SU-DHL-6 (cell line): ENCODE results near the gene DNM1L.

Experiments used
- H2AFZ ChIP-seq: fragments of 200-600 bp; sonication (generic); 2 replicates; pipeline ENCODE4 v1.6.1; 2014; ENCODE audit warnings: low read depth, mild to moderate bottlenecking, moderate library complexity, mixed read lengths, antibody characterized with exemption, low read length; ENCODE audit not compliant: severe bottlenecking
- H3F3A ChIP-seq: fragments of 200-600 bp; shearing (Covaris generic); 2 replicates; pipeline ENCODE4 v1.6.0; 2016; ENCODE audit warnings: antibody characterized with exemption, mild to moderate bottlenecking; ENCODE audit not compliant: insufficient read depth
- H3K27ac ChIP-seq: fragments of 200-600 bp; sonication (generic); 2 replicates; pipeline ENCODE4 v1.5.1; 2016; ENCODE audit warnings: low read depth, mild to moderate bottlenecking, low read length, moderate library complexity, mixed read lengths
- H3K27me3 ChIP-seq: fragments of 200-600 bp; sonication (generic), shearing (Covaris generic); 2 replicates; pipeline ENCODE4 v1.6.0; 2014; ENCODE audit warnings: mild to moderate bottlenecking, low read length
- H3K36me3 ChIP-seq: fragments of 200-600 bp; sonication (generic); 2 replicates; pipeline ENCODE4 v1.6.1; 2014; ENCODE audit warnings: mild to moderate bottlenecking, low read length, mixed read lengths
- H3K4me2 ChIP-seq: fragments of 300-600, 200-600 bp; shearing (Covaris generic), sonication (generic); 2 replicates; pipeline ENCODE4 v1.6.0; 2014; ENCODE audit warnings: low read length, low read depth, mild to moderate bottlenecking; ENCODE audit not compliant: poor library complexity, severe bottlenecking
- H3K4me3 ChIP-seq: fragments of 200-600 bp; sonication (generic); 2 replicates; pipeline ENCODE4 v1.5.1; 2014; ENCODE audit warnings: antibody characterized with exemption, low read length, mild to moderate bottlenecking, mixed read lengths; ENCODE audit not compliant: insufficient read depth, poor library complexity, severe bottlenecking
- H3K79me2 ChIP-seq: fragments of 200-600 bp; sonication (generic); 2 replicates; pipeline ENCODE4 v1.6.1; 2014; ENCODE audit warnings: mild to moderate bottlenecking, low read length, moderate library complexity; ENCODE audit not compliant: insufficient read depth
- H3K9ac ChIP-seq: fragments of 200-600 bp; sonication (generic); 2 replicates; pipeline ENCODE4 v1.7.0; 2014; ENCODE audit warnings: mild to moderate bottlenecking, low read length
- H3K9me2 ChIP-seq: fragments of 200-600 bp; sonication (generic); replicated peaks from 2 replicates; pipeline ENCODE4 v1.6.1; 2014; ENCODE audit warnings: low read length; ENCODE audit not compliant: insufficient read depth
- H3K9me3 ChIP-seq: fragments of 200-600 bp; sonication (generic); 2 replicates; pipeline ENCODE4 v1.6.1; 2014; ENCODE audit warnings: low read length, mixed read lengths; ENCODE audit not compliant: insufficient read depth
- H4K20me1 ChIP-seq: fragments of 200-600 bp; sonication (generic); 2 replicates; pipeline ENCODE4 v1.6.1; 2014; ENCODE audit warnings: low read depth, mild to moderate bottlenecking, antibody characterized with exemption, low read length, moderate library complexity, mixed read lengths
- CTCF ChIP-seq: fragments of 200-600 bp; sonication (generic); IDR thresholded peaks from one replicate; pipeline ENCODE4 v1.5.1; 2017; ENCODE audit warnings: antibody characterized with exemption, mild to moderate bottlenecking, low read length, moderate library complexity; ENCODE audit not compliant: insufficient read depth, poor library complexity, severe bottlenecking
- EZH2phosphoT487 ChIP-seq: fragments of 200-600 bp; sonication (generic), shearing (Covaris generic); conservative IDR thresholded peaks from 2 replicates; pipeline ENCODE4 v1.6.1; 2018; ENCODE audit warnings: mild to moderate bottlenecking, antibody characterized with exemption, low read length, moderate library complexity, mixed read lengths

Gene DNM1L

GRCh38 chr12:32679920-32680237 lies 778 bp downstream of the DNM1L start:
- no peaks in the 10 kb centered on the region for H3K9me3 ChIP-seq
- peak overlapping the region; percentile 70 for H2AFZ ChIP-seq
- no peaks in the 10 kb centered on the region for H3F3A ChIP-seq
- H3K4me2 ChIP-seq = peak overlapping the region; percentile 88
- H3K36me3 ChIP-seq = no peaks in the 10 kb centered on the region
- H3K9me2 ChIP-seq = no peaks in the 10 kb centered on the region
- peaks cover 50% of the 10 kb centered on the region for H3K79me2 ChIP-seq
- TF ChIP-seq EZH2phosphoT487 = no peak
- no peak for TF ChIP-seq CTCF
- no peaks in the 10 kb centered on the region for H4K20me1 ChIP-seq
- peak overlapping the region; percentile 63 for H3K27ac ChIP-seq
- H3K4me3 ChIP-seq = peak overlapping the region; percentile 86
- H3K9ac ChIP-seq = peak overlapping the region; percentile 90
- H3K27me3 ChIP-seq = no peaks in the 10 kb centered on the region

- H3K9ac ChIP-seq = peak overlapping the region; percentile 90
- no peak overlapping the region for H2AFZ ChIP-seq
Observed at GRCh38 chr12:32680787-32681186, 1.7 kb downstream of the DNM1L start.

GRCh38 chr12:32681272-32681671 lies 2.2 kb downstream of the DNM1L start:
- Histone ChIP-seq H3K9ac (peak overlapping the region; percentile 90; the same call in 1 of the 2 replicates), H2AFZ (no peak overlapping the region), H3K4me3 (peak overlapping the region; percentile 86), H3K27me3 (no peaks in the 10 kb centered on the region), H3K9me3 (no peaks in the 10 kb centered on the region), H3K27ac (no peak overlapping the region), H3K9me2 (no peaks in the 10 kb centered on the region), H3K79me2 (peaks cover 64% of the 10 kb centered on the region), H3K36me3 (no peaks in the 10 kb centered on the region), H3F3A (no peaks in the 10 kb centered on the region), H4K20me1 (no peaks in the 10 kb centered on the region), H3K4me2 (peak overlapping the region; percentile 88)
- TF ChIP-seq CTCF (no peak), EZH2phosphoT487 (no peak)

More at GRCh38 chr12:32680787-32681186, 1.7 kb downstream of the DNM1L start:
- peak overlapping the region; percentile 86 for H3K4me3 ChIP-seq
- TF ChIP-seq EZH2phosphoT487 (no peak), CTCF (no peak)
- H3K27me3 ChIP-seq = no peaks in the 10 kb centered on the region
- H3K9me2 ChIP-seq = no peaks in the 10 kb centered on the region
- H4K20me1 ChIP-seq = no peaks in the 10 kb centered on the region
- H3K27ac ChIP-seq = no peak overlapping the region
- no peaks in the 10 kb centered on the region for H3K36me3 ChIP-seq
- H3F3A ChIP-seq = no peaks in the 10 kb centered on the region
- no peaks in the 10 kb centered on the region for H3K9me3 ChIP-seq
- H3K79me2 ChIP-seq = peaks cover 59% of the 10 kb centered on the region
- H3K4me2 ChIP-seq = peak overlapping the region; percentile 88

GRCh38 chr12:32686340-32686739 lies 7.2 kb downstream of the DNM1L start:
- no peak overlapping the region for H3K9ac ChIP-seq
- no peak overlapping the region for H3K4me3 ChIP-seq
- no peaks in the 10 kb centered on the region for H3K27me3 ChIP-seq
- no peak overlapping the region for H2AFZ ChIP-seq
- TF ChIP-seq EZH2phosphoT487 (no peak), CTCF (no peak)
- H4K20me1 ChIP-seq = no peaks in the 10 kb centered on the region; the same call in 1 of the 2 replicates
- H3K9me2 ChIP-seq = no peaks in the 10 kb centered on the region
- H3K27ac ChIP-seq = no peak overlapping the region
- H3K4me2 ChIP-seq = no peak overlapping the region
- no peaks in the 10 kb centered on the region for H3K9me3 ChIP-seq
- peaks cover 95% of the 10 kb centered on the region for H3K79me2 ChIP-seq
- peaks cover 6% of the 10 kb centered on the region; the same call in 1 of the 2 replicates for H3K36me3 ChIP-seq
- H3F3A ChIP-seq = no peaks in the 10 kb centered on the region
